Measurements from ENCODE around the gene FBXL3. TPM values are rescaled to one million over a fixed set of nuclear protein-coding genes. Genes with fewer than 3 reads are reported as not detected.
A peak's percentile ranks its signal among the peaks of the same experiment; 100 is the strongest.

FBXL3 gene, protein sequence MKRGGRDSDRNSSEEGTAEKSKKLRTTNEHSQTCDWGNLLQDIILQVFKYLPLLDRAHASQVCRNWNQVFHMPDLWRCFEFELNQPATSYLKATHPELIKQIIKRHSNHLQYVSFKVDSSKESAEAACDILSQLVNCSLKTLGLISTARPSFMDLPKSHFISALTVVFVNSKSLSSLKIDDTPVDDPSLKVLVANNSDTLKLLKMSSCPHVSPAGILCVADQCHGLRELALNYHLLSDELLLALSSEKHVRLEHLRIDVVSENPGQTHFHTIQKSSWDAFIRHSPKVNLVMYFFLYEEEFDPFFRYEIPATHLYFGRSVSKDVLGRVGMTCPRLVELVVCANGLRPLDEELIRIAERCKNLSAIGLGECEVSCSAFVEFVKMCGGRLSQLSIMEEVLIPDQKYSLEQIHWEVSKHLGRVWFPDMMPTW
- 10 to 100 TPM; 43.5 to 81.6 (median 51.7) TPM for total RNA-seq

- Histone ChIP-seq H3K27ac (peak within 1 kb of the TSS; percentile 98 to 100 (median 100)), H3K27me3 (no peaks in the 10 kb centered on the region), H3K9me3 (no peaks in the 10 kb centered on the region), H3K36me3 (no peaks in the 10 kb centered on the region), H3K4me1 (peaks cover 28 to 48% (median 40%) of the 10 kb centered on the region in 3 donors), H3K4me3 (peak within 1 kb of the TSS; percentile 77 to 99 (median 88))
- WGBS, 2 donors: 0% methylated on average over 13 of the region's 74 CpGs
- TF ChIP-seq POLR2A (IDR thresholded peaks at IDR 0.05): peak in 3 of 4 donors; percentile 15 to 80 (median 37)
- TF ChIP-seq, protein P1, sequence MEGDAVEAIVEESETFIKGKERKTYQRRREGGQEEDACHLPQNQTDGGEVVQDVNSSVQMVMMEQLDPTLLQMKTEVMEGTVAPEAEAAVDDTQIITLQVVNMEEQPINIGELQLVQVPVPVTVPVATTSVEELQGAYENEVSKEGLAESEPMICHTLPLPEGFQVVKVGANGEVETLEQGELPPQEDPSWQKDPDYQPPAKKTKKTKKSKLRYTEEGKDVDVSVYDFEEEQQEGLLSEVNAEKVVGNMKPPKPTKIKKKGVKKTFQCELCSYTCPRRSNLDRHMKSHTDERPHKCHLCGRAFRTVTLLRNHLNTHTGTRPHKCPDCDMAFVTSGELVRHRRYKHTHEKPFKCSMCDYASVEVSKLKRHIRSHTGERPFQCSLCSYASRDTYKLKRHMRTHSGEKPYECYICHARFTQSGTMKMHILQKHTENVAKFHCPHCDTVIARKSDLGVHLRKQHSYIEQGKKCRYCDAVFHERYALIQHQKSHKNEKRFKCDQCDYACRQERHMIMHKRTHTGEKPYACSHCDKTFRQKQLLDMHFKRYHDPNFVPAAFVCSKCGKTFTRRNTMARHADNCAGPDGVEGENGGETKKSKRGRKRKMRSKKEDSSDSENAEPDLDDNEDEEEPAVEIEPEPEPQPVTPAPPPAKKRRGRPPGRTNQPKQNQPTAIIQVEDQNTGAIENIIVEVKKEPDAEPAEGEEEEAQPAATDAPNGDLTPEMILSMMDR (IDR thresholded peaks at IDR 0.05): no peak
- intact Hi-C loops (cut with DNase I): loop anchor here (10.0 kb wide), 1 partner anchor 298 kb away; the partner anchor contains the start of gene MYCBP2
- DNase-seq: peak; percentile 25
These were observed at the start of gene FBXL3 for GRCh38 chr13:77026861-77027621. Gene FBXL3, minus strand, starts transcription at chr13:77027159. Its CDS starts 5,299 bp downstream, at chr13:77021860.

DNA sequence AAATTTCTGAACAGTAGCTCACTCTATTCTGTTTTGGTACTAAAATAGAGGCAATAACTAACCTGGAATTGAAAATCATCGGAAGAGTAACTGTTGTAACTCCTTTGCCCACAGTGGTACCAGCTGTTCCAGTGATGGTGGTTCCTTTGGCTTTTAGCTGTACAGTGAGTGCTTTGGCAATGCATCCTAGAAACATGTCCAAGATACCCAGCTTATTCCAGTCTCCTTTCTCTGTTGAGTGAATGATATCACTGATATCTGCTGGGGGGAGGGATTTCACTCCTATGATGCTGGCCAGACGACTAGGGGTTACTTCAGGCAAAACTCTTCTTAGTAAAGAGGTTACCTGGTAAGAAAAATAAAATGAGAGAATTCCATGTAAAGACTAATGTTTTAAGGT is 40.6 kb upstream of the FBXL3 start:
- peaks cover 0 to 100% (median 21%) of the 10 kb centered on the region in 3 donors for H3K36me3 ChIP-seq
- WGBS, 2 donors: 98 to 100% methylated on average over 2 of the region's 2 CpGs
- H3K4me3 ChIP-seq: no peak overlapping the region
- TF ChIP-seq, protein P1 (IDR thresholded peaks at IDR 0.05): no peak
- TF ChIP-seq POLR2A (IDR thresholded peaks at IDR 0.05): no peak
- no peak overlapping the region for H3K27ac ChIP-seq
- no peaks in the 10 kb centered on the region for H3K27me3 ChIP-seq
- intact Hi-C loops (cut with DNase I): no loop called here
- DNase-seq: no peak
- no peaks in the 10 kb centered on the region for H3K4me1 ChIP-seq
- H3K9me3 ChIP-seq: no peaks in the 10 kb centered on the region

DNA sequence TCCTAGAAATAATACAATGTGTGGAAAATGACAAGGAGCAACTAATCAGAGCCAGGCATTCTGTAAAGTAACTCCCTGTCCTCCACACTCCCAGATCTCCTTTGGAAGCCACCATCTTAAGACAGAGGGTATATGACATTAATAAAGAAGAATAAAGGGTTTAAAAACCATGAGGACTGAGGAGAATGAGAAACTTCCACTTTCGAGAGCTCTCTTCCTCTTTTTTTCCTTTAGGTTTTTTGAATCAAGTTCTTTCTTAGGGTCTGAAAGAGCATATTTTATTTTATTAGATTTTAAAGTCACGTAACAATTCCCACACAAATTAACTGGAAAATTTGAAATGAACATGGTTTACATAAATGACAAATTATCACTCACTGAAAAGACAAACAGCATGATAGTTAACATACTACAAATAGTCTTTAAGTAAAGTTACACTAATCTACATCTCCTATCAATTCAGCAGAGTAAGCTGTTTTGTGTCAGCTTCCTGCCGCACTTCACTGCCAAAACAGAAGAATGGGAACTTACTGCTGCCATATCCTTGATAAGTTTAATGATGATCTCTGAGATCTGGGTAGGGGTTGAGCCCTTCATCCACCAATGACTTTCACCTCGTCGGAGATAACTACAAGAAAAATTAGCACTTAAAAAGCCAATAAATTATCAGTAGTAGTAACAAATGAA is 38.6 kb upstream of the FBXL3 start:
- intact Hi-C loops (cut with DNase I): no loop called here
- Histone ChIP-seq H3K4me3 (no peak overlapping the region), H3K27ac (no peak overlapping the region), H3K27me3 (no peaks in the 10 kb centered on the region), H3K4me1 (no peaks in the 10 kb centered on the region), H3K36me3 (peaks cover 0 to 100% (median 24%) of the 10 kb centered on the region in 3 donors), H3K9me3 (no peaks in the 10 kb centered on the region)
- DNase-seq: no peak
- no peak for TF ChIP-seq POLR2A (IDR thresholded peaks at IDR 0.05)
- WGBS, 2 donors: 80 to 85% methylated on average over 5 of the region's 5 CpGs

DNA sequence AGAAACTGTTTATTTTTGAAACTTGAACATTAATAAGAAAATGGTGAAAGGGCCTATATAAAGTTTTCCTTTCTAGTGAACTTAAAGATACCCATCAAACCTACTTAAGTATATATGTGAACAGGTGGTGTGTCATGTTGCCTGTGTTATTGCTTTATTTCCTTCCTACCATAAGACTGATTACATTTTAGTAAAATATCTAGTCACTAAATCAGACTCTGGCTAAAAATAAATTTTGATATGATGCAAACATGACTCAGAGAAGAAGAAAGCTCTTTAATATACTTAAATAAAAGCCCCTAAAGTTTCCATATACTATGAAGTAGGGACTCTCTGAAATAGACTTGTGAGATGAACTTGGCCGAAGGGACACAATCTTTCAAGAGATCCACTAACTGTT is 35.1 kb upstream of the FBXL3 start:
- Histone ChIP-seq H3K27ac (no peak overlapping the region), H3K4me1 (no peaks in the 10 kb centered on the region), H3K9me3 (no peaks in the 10 kb centered on the region), H3K36me3 (peaks cover 0 to 98% (median 20%) of the 10 kb centered on the region in 3 donors), H3K27me3 (no peaks in the 10 kb centered on the region), H3K4me3 (no peak overlapping the region)
- WGBS, 2 donors: 95 to 100% methylated on average over 1 of the region's 1 CpG
- TF ChIP-seq, protein P1 (IDR thresholded peaks at IDR 0.05): no peak
- no peak for TF ChIP-seq POLR2A (IDR thresholded peaks at IDR 0.05)
- intact Hi-C loops (cut with DNase I): no loop called here
- DNase-seq: no peak

- Histone ChIP-seq H3K27ac (no peak overlapping the region), H3K4me1 (peaks cover 0 to 2% (median 0%) of the 10 kb centered on the region in 3 donors), H3K27me3 (no peaks in the 10 kb centered on the region), H3K4me3 (no peak overlapping the region), H3K9me3 (no peaks in the 10 kb centered on the region), H3K36me3 (peaks cover 0 to 98% (median 22%) of the 10 kb centered on the region in 3 donors)
- DNase-seq: no peak
- intact Hi-C loops (cut with DNase I): no loop called here
- 94 to 97% methylated on average over 2 of the region's 2 CpGs for WGBS, 2 donors
- TF ChIP-seq POLR2A (IDR thresholded peaks at IDR 0.05): no peak
- TF ChIP-seq, protein P1 (IDR thresholded peaks at IDR 0.05): no peak
These were observed 34.4 kb upstream of the FBXL3 start for GRCh38 chr13:77061362-77061761.

Measured in esophagus squamous epithelium (tissue), 5 donors.